GM12864 (cell line): ENCODE results near the gene MBNL2.
A peak's percentile ranks its signal among the peaks of the same experiment; 100 is the strongest.

Experiments used
- DNase-seq: peaks from one replicate; pipeline ENCODE4 v3.0.0-alpha.2; 2011; ENCODE audit warnings: low read depth
- H3K4me3 ChIP-seq: 2 replicates; pipeline ENCODE4 v1.5.1; 2011; ENCODE audit warnings: mild to moderate bottlenecking, low read depth, low read length, control low read depth
- CTCF ChIP-seq: IDR thresholded peaks from 2 replicates; pipeline ENCODE4 v1.5.1; 2011; ENCODE audit warnings: low read depth, mild to moderate bottlenecking, moderate library complexity, low read length, control low read depth, inconsistent platforms; ENCODE audit errors: missing control alignments

Gene MBNL2

DNA sequence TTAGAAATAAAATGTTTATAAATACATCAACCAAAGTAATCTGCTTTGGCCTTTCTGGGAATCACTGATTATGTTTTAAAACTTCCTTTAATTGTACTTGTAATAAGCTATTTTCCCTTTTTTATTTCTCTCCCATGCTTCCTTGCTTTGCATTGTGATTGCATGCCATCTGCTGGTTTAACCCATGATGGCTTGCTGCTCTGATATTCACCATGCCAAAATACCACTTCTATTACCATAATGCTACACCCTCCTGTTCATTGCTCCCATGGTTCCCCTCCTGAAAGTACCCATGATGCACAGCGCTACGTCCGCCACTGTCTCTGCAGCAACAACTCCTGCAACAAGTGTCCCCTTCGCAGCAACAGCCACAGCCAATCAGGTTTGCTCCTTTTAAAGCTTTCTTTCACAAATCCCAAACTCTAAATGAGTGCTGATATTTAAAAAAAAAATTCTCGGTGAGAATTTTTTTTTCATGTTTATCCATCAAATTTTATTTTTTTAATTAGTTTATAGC is 144.1 kb downstream of the MBNL2 start:
- no peak for DNase-seq
- no peak overlapping the region for H3K4me3 ChIP-seq
- TF ChIP-seq CTCF, result peak; percentile 11

DNA sequence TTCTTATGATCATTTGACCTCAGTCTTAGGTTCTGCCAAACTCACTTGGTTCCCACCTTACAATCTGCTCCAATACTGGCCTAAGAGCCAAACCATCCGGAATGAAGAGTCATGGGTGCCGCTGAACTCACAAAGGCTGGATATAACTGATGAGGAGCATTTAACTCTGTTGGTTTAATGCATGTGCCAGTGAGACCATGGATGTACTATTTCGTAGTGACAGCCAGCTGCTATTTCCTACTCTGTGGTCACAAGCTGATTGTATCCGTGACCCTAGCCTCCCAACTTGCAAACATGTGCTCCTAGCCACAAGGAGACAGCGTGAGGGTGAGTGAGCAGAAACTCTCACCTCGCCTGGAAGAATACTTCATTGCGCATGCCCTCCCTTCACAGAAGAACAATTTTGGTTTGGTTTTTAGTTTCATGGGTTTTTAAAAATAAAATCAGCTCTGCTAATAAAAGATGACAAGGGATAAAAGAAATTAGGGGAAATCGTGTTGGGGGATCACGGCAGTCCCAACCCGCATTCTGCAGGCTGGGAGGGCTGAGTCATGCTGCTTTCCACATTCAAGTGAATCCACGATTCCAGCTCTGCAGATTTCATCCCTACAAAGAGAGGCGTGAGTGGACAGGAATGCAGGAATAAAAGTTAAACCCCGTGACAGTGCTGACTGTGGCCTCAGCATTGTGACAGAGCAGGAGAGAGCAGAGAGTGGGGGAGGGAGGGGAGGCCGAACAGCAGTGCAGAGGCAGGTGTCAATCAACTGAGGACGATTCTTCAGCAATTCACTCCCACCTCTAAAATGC is 145.1 kb downstream of the MBNL2 start:
- DNase-seq, result no peak
- TF ChIP-seq CTCF, result no peak
- no peak overlapping the region for H3K4me3 ChIP-seq

DNA sequence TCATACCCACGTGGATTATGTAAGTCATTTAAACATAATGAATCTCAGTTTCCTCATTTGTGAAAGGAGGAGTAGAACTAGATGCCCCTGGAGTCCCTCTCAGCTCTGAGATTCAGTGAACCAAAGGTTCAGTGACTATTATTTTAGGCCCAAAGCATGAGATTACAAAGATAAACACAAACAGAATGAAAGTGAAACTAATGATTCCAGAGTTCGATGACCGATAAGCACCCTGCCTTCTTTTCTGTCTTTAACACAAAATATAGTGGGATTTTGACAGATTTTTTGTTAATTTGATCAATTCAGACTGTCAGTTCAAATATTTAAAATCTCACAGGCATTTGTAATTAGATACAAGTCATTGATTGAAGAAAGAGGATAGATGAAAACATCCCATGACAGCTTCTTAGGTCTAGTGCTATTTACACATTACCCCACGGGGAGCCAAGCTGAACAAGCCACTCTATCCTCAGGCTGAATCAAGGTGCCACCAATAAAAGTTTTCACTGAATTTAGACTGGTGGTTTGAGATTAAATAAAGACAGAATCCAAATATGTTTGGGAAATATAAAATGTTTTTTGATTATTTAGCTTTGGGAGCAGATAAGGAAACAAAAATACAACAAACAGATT is 147.2 kb downstream of the MBNL2 start:
- peak overlapping the region; percentile 47; the same call in 1 of the 2 replicates for H3K4me3 ChIP-seq
- TF ChIP-seq CTCF, result no peak
- DNase-seq, result no peak

DNA sequence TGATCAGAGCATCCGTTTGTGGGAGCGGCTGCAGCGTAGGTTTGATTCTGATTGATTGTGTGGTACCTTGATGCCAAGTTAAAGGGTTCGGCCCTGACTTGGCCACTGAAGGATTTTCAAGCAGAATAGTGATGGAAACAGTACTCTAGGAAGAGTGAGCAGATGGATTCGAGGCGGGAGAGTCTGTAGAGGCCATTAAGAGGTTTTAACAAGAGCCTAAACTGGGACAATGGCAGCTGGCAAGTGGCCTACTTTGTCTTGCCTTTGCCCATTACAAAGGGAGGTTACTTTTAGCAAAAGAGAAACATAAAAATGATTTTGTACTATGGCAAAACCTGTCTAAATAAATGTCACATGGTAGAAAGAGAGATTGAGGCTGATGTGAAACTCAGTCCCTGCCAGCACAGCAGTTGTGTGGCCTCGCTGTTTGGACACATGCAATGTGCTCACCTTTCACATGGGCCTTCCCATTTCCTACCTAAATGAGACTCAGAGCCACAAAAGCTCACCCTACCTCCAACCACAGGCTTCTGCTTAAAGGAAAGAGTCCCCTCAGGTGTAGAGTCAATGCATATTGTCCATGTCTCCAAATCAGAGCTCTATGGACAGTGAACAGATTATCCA is 149.5 kb downstream of the MBNL2 start:
- no peak overlapping the region for H3K4me3 ChIP-seq
- no peak for DNase-seq
- no peak for TF ChIP-seq CTCF

- no peak for DNase-seq
- no peak overlapping the region for H3K4me3 ChIP-seq
- no peak for TF ChIP-seq CTCF
Measured at GRCh38 chr13:97372936-97373335, 150.8 kb downstream of the MBNL2 start.

- no peak for DNase-seq
- no peak overlapping the region for H3K4me3 ChIP-seq
- no peak for TF ChIP-seq CTCF
Measured at GRCh38 chr13:97373787-97374186, 151.7 kb downstream of the MBNL2 start.
